Ecto neural progenitor cell (in vitro differentiated cells): Measurements from ENCODE around the gene UTP3.
"Not testable (repeated sequence)": the region's sequence is repeated elsewhere in the genome, so short reads cannot be mapped to it uniquely, and the experiment has no call there.

Experiments
- DNase-seq: peaks from one replicate; pipeline ENCODE4 v3.0.0-alpha.2; 2018; ENCODE audit warnings: low spot score

UTP3 gene

GRCh38 chr4:70687392-70687791, 940 bp upstream of the UTP3 start:
- DNase-seq = no peak

- no peak for DNase-seq
Observed at GRCh38 chr4:70688795-70689231, 481 bp downstream of the UTP3 start.

GRCh38 chr4:70691661-70692060, 3.3 kb downstream of the UTP3 start:
- no peak for DNase-seq

DNA sequence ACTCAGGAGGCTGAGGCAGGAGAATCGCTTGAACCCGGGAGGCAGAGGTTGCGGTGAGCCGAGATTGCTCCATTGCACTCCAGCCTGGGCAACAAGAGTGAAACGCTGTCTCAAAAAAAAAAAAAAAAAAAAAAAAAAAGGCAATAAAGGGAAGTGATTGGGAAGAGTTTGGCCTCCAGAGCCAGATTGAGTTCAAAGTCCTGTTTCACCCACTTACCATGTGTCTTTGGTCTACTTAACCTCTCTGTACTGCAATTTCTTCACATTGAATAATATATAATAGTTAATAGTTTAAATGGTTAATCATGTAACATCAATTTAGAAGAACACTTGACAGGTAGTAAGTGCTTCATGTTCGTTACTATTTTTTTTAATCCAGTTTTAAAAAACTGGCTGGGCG, 6.3 kb downstream of the UTP3 start:
- not testable (repeated sequence) for DNase-seq

- DNase-seq = not testable (repeated sequence)
Observed at GRCh38 chr4:70698435-70698834, 10.1 kb downstream of the UTP3 start.

DNA sequence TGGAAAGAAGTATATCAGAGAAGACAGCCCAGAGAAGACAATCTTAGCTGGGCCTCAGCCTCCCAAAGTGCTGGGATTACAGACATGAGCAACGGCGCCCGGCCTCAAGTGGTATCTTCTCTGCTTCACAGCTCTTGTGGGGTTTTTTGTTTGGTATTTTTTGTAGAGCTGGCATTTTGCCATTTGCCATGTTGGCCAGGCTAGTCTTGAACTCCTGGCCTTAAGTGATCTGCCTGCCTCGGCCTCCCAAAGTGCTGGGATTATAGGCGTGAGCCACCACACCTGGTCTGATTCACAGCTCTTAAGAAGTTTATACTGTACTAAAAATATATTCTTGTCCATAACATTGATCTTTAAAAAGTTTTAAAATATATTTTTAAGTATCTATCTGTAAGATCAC, 12.4 kb downstream of the UTP3 start:
- no peak for DNase-seq

GRCh38 chr4:70701271-70701670, 12.9 kb downstream of the UTP3 start:
- DNase-seq = no peak

GRCh38 chr4:70702592-70702991, 14.3 kb downstream of the UTP3 start:
- DNase-seq = not testable (repeated sequence)

- DNase-seq = no peak
Observed at GRCh38 chr4:70703619-70704214, 15.4 kb downstream of the UTP3 start.

DNA sequence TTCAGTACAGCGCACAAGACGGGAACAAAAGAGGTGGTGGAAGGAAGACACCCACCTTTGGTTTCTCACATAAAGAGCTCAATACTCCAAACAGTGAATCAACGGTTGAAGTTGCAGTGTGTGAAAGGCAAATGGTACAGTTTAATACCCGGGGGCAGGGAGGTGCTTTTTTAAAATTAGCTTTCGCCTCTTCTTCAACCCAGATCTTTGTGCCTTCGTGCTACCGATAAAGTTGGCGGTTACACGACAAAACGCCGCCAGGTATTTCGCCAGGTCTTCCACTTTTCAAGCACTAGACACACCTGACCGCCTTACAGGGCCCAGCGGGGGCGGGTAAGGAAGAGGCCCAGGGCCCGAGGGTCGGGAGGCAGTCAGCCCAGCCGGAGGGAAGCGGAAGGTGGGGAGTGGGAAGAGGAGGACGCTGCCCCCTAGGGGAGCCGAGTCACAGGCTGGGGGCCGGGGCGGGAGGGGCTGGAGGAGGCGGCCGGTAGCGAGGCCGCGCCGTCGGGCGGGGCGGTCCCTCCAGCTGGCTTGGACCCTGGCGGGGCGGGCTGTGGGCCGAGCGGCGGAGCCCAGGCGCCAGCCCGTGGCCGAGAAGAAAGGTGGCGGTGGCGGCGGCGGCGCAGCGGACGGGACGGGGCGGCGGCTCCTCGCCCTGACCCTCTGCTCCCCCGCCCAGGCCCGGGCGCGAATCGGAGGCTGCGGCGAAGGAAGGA, 16.0 kb downstream of the UTP3 start:
- DNase-seq = peak; percentile 92

DNA sequence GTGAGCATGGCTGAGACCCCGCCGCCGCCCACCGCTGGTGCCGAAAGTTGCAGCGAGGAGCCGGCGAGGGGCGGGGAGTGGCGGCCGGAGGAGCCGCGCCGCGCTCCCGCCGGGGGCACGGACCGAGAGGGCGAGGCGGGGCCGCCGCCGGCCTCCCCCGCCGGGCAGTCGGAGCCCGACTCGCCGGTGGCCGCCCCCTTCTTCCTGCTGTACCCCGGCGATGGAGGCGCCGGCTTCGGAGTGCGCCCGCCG, 16.5 kb downstream of the UTP3 start:
- no peak for DNase-seq

- peak; percentile 81 for DNase-seq
Observed at GRCh38 chr4:70705183-70706043, 17.1 kb downstream of the UTP3 start.

- DNase-seq = no peak
Observed at GRCh38 chr4:70706044-70706461, 17.7 kb downstream of the UTP3 start.

DNA sequence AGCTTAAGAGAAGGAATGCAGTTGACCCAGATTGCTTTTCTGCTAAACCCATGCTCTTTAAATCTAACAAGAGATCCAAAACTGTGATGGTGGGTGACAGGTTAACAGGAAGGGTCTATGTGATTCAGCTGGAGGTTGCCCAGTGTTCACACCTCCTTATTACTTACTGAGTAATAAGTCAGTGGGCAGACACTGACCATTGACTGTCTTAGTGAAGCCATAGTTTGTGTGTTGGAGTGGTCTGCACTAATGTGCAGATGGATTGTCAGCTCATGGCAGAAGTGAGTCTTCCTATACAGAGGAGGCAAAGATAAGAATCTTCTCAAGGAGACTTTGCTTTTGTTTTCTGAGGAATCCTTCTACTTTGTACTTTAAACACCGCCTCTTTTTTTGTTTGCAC, 18.2 kb downstream of the UTP3 start:
- no peak for DNase-seq

DNA sequence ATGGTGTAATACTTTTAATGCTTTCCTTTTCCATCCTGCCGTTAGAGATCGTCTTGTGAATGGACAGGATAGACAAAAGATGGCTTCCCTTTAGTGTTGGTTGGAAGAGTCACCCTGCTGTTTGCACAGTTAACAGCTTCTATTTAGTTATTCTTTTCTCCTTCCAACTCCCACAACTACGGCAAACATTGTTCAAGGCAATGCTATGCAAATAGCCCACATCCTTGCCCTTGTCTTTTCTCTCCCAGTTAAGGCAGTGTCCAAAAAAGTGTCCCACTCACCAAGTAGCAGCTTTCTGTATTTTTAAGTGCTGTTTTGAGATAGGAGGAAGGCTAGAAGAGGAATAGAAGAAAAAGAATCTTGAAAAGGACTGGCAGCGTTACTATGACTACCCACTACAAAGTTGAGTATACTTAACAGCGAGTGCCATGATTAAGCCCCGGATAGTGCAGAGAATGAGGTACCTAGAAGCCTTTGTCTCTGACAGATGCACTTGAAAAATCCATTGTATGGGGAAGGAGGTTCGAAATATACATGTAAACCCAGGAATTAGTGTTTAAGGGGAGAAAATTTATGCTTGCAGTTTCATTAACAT, 21.4 kb downstream of the UTP3 start:
- DNase-seq = no peak

DNA sequence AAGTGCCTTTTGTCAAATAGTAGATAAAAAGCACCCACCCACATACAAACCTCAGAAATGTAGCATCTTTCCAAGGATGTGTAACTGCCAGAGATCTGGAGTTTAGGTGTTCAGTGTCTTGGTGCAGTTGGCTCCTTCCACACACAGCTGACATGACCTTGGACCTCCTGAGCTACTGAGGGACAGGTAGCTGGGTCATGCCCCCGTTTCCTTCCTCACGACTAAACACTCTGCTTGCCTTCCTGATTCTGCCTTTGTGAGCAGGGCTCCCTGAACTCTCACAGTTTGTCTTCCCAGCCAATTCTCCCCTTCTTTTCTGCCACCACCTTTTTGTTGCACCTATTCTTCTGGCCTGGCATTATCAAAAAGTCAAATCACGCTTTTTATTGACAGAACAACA, 23.3 kb downstream of the UTP3 start:
- DNase-seq = no peak

DNA sequence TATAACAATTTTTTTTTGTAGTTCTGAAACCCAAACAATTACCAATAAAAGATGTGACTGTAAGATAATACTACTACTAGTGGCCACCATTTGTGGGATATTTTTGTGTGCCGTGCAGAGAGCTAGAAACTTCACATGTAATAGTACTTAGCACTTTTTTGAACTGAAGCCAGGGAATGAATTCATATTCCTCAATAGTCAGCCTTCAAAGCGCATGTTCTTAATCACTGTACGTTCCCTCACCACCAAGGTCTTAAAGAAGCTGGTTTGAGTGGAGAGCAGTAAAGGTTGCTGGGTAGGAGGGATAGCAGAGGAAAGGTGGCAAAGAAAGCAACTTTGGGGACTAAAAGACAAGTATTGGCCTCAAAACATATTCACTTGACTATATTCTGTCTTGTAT, 23.8 kb downstream of the UTP3 start:
- no peak for DNase-seq

DNA sequence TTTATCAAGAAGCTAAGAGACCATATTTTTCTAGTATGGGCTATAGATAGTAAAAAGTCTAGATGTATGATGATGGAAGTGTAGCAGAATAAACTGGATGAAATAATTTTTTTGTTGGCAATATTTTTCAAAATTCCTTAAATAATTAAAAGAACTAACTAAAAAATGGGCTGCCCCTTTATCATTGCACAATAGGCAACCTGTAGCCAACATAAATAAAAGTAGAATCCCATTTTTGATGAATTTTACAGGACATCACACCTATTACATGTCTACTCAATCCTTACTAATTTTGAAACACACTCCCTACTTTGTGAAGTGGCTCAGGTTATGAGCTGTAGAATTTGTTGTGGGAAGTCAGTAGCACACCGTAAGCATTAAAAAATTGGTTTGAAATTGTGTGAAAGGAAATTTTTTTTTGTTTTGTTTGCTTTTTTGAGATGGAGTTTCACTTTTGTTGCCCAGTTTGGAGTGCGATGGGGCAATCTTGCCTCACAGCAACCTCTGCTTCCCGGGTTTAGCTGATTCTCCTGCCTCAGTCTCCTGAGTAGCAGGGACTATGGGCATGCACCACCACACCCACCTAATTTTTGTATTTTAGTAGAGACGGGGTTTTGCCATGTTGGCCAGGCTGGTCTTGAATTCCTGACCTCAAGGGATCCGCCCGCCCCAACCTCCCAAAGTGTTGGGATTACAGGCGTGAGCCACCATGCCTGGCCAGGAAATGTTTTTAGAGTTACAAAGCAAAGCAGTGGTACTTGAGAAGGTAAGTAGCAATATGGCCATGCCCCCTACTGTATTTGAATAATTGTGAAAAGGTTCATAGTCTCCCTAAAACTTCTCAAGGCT, 24.5 kb downstream of the UTP3 start:
- no peak for DNase-seq

- no peak for DNase-seq
Observed at GRCh38 chr4:70713453-70714078, 25.2 kb downstream of the UTP3 start.

GRCh38 chr4:70714079-70714887, 26.0 kb downstream of the UTP3 start:
- DNase-seq = no peak

DNA sequence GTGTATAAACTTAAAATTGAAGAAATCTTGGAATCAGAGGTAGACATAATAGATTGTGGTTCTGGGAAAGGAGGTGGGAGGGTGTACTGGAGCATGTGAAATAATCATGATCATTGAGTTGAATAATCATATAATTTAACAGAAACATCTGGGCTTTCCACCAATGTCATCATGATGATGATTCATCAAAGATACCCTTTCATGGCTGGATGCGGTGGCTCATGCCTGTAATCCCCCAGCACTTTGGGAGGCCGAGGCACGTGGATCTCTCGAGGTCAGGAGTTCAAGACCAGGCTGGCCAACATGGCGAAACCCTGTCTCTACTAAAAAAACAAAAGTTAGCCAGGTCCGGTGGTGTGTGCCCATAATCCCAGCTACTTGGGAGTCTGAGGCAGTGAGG, 26.8 kb downstream of the UTP3 start:
- DNase-seq = no peak
